HCT116 (cell line): ENCODE measurements around the gene VAMP7.

Source experiments
- CEBPB ChIP-seq: IDR thresholded peaks from 2 replicates; pipeline ENCODE4 v1.6.1; 2012; ENCODE audit warnings: low read depth
- CTCF ChIP-seq, 3 experiments: fragments of 200-600 bp in 1 of 3; sonication (generic) in 1 of 3; IDR thresholded peaks in 2 of 3; conservative IDR thresholded peaks in 1 of 3; 2 replicates each; pipeline ENCODE4 v1.5.1; 2012 to 2017; ENCODE audit warnings: low read depth in 2 of 3, low read length in 2 of 3, antibody characterized with exemption in 1 of 3, borderline replicate concordance in 1 of 3, control low read depth in 1 of 3, mild to moderate bottlenecking in 1 of 3, mixed read lengths in 1 of 3, mixed run types in 1 of 3, moderate library complexity in 1 of 3; ENCODE audit not compliant: insufficient read depth in 1 of 3
- EGR1 ChIP-seq: IDR thresholded peaks from 2 replicates; pipeline ENCODE4 v1.6.1; 2012; ENCODE audit warnings: low read depth
- EZH2 ChIP-seq: fragments of 200-600 bp; sonication (generic); IDR thresholded peaks from 2 replicates; pipeline ENCODE4 v1.6.1; 2017; ENCODE audit warnings: antibody characterized with exemption, mixed run types
- EZH2phosphoT487 ChIP-seq: fragments of 200-600 bp; IDR thresholded peaks from 2 replicates; pipeline ENCODE4 v1.6.1; 2018; ENCODE audit warnings: antibody characterized with exemption, borderline replicate concordance
- POLR2A ChIP-seq: IDR thresholded peaks from 2 replicates; pipeline ENCODE4 v1.7.0; 2011; ENCODE audit warnings: borderline replicate concordance; ENCODE audit not compliant: insufficient read depth, insufficient read length; ENCODE audit errors: extremely low read depth
- POLR2AphosphoS5 ChIP-seq: IDR thresholded peaks from 2 replicates; pipeline ENCODE4 v1.6.1; 2011; ENCODE audit warnings: mild to moderate bottlenecking, low read depth, low read length, moderate library complexity
- RAD21 ChIP-seq: IDR thresholded peaks from 2 replicates; pipeline ENCODE4 v1.6.1; 2012; ENCODE audit warnings: low read depth, mild to moderate bottlenecking
- REST ChIP-seq: IDR thresholded peaks from 2 replicates; pipeline ENCODE4 v1.6.1; 2012; ENCODE audit warnings: low read depth
- SIN3A ChIP-seq: IDR thresholded peaks from 2 replicates; pipeline ENCODE4 v1.6.1; 2012; ENCODE audit warnings: low read depth
- SP1 ChIP-seq: IDR thresholded peaks from 2 replicates; pipeline ENCODE4 v1.6.1; 2012; ENCODE audit warnings: low read depth
- SRF ChIP-seq: IDR thresholded peaks from 2 replicates; pipeline ENCODE4 v1.6.1; 2012; ENCODE audit warnings: low read depth
- TF ChIP-seq, protein P1 (sequence below): IDR thresholded peaks from 2 replicates; pipeline ENCODE4 v1.6.1; 2012
- TF ChIP-seq, protein P2 (sequence below): IDR thresholded peaks from 2 replicates; pipeline ENCODE4 v1.6.1; 2012

- TF ChIP-seq, protein P1, sequence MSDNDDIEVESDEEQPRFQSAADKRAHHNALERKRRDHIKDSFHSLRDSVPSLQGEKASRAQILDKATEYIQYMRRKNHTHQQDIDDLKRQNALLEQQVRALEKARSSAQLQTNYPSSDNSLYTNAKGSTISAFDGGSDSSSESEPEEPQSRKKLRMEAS: no peak
- TF ChIP-seq POLR2A: no peak
- TF ChIP-seq CTCF (IDR thresholded peaks at IDR 0.05 in 2 of 3, conservative IDR thresholded peaks at IDR 0.05 in 1 of 3; ENCODE audit: borderline replicate concordance in 1 of 3, insufficient read depth in 1 of 3, low read depth in 2 of 3, low read length in 2 of 3): no peak
- no peak for TF ChIP-seq POLR2AphosphoS5
- no peak for TF ChIP-seq EZH2phosphoT487
- no peak for TF ChIP-seq SIN3A
- no peak for TF ChIP-seq SRF
- TF ChIP-seq EZH2: no peak
- TF ChIP-seq, protein P2, sequence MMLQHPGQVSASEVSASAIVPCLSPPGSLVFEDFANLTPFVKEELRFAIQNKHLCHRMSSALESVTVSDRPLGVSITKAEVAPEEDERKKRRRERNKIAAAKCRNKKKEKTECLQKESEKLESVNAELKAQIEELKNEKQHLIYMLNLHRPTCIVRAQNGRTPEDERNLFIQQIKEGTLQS: no peak
- TF ChIP-seq RAD21: no peak
- TF ChIP-seq REST: no peak
- TF ChIP-seq EGR1: no peak
- TF ChIP-seq CEBPB: no peak
- no peak for TF ChIP-seq SP1
Observed at GRCh38 chrX:155871934-155872333, 9.2 kb upstream of the VAMP7 start.
